ENCODE results near the gene TFF2. TPM values are rescaled to one million over a fixed set of nuclear protein-coding genes. Genes with fewer than 3 reads are reported as not detected.

Gene TFF2
- total RNA-seq, 1 donor from 2014 or later: not detected

- no peaks in the 10 kb centered on the region for H3K9me3 ChIP-seq
- no peaks in the 10 kb centered on the region for H3K4me1 ChIP-seq
- no peaks in the 10 kb centered on the region for H3K27me3 ChIP-seq
- H3K36me3 ChIP-seq: no peaks in the 10 kb centered on the region
- H3K27ac ChIP-seq: no peak overlapping the region
- intact Hi-C loops (cut with DNase I): no loop called here
- DNase-seq (ENCODE audit: extremely low spot score in 2 of 2): no peak
- TF ChIP-seq POLR2A (IDR thresholded peaks at IDR 0.05): no peak
- no peak for TF ChIP-seq CTCF (IDR thresholded peaks at IDR 0.05)
- no peak for TF ChIP-seq POLR2AphosphoS5 (IDR thresholded peaks at IDR 0.05; ENCODE audit: insufficient read depth in 1 of 2, low read depth in 1 of 2)
- no peak overlapping the region for H3K4me3 ChIP-seq
Measured at GRCh38 chr21:42367367-42368165, 16.8 kb upstream of the TFF2 start.

- no peak within 1 kb of the TSS for H3K4me3 ChIP-seq
- intact Hi-C loops (cut with DNase I): no loop called here
- no peak for DNase-seq (ENCODE audit: extremely low spot score in 2 of 2)
- H3K36me3 ChIP-seq: no peaks in the 10 kb centered on the region
- no peaks in the 10 kb centered on the region for H3K9me3 ChIP-seq
- no peaks in the 10 kb centered on the region for H3K27me3 ChIP-seq
- TF ChIP-seq POLR2AphosphoS5 (IDR thresholded peaks at IDR 0.05; ENCODE audit: insufficient read depth in 1 of 2, low read depth in 1 of 2): no peak
- TF ChIP-seq POLR2A (IDR thresholded peaks at IDR 0.05): no peak
- TF ChIP-seq CTCF (IDR thresholded peaks at IDR 0.05): no peak
- H3K27ac ChIP-seq: no peak within 1 kb of the TSS
- no peaks in the 10 kb centered on the region for H3K4me1 ChIP-seq
Measured at GRCh38 chr21:42366292-42367010, 15.7 kb upstream of the TFF2 start, which contains the start of gene TFF1. Gene TFF1 (minus strand): TSS chr21:42366535. CDS start chr21:42366495, 40 bp downstream.

- Histone ChIP-seq H3K4me1 (no peaks in the 10 kb centered on the region), H3K4me3 (no peak overlapping the region), H3K27me3 (no peaks in the 10 kb centered on the region), H3K27ac (no peak overlapping the region), H3K9me3 (no peaks in the 10 kb centered on the region), H3K36me3 (no peaks in the 10 kb centered on the region)
- intact Hi-C loops (cut with DNase I): no loop called here
- DNase-seq (ENCODE audit: extremely low spot score in 2 of 2): no peak
- TF ChIP-seq POLR2AphosphoS5 (IDR thresholded peaks at IDR 0.05; ENCODE audit: insufficient read depth in 1 of 2, low read depth in 1 of 2): no peak
- no peak for TF ChIP-seq POLR2A (IDR thresholded peaks at IDR 0.05)
- no peak for TF ChIP-seq CTCF (IDR thresholded peaks at IDR 0.05)
Measured at GRCh38 chr21:42365770-42366169, 15.0 kb upstream of the TFF2 start.

- H3K36me3 ChIP-seq: no peaks in the 10 kb centered on the region
- TF ChIP-seq POLR2A (IDR thresholded peaks at IDR 0.05): no peak
- no peak for TF ChIP-seq POLR2AphosphoS5 (IDR thresholded peaks at IDR 0.05; ENCODE audit: insufficient read depth in 1 of 2, low read depth in 1 of 2)
- TF ChIP-seq CTCF (IDR thresholded peaks at IDR 0.05): no peak
- H3K9me3 ChIP-seq: no peaks in the 10 kb centered on the region
- no peak overlapping the region for H3K27ac ChIP-seq
- DNase-seq (ENCODE audit: extremely low spot score in 2 of 2): no peak
- no peak overlapping the region for H3K4me3 ChIP-seq
- intact Hi-C loops (cut with DNase I): no loop called here
- no peaks in the 10 kb centered on the region for H3K4me1 ChIP-seq
- H3K27me3 ChIP-seq: no peaks in the 10 kb centered on the region
Measured at GRCh38 chr21:42364304-42364865, 13.6 kb upstream of the TFF2 start.

Measured in vagina (tissue), 2 donors.